Esophagus muscularis mucosa (tissue), 4 donors: ENCODE measurements around the gene MARK2. TPM values are rescaled to one million over a fixed set of nuclear protein-coding genes. Genes with fewer than 3 reads are reported as not detected.

Source experiments
- DNase-seq: peaks from one replicate; pipeline ENCODE4 v3.0.0-alpha.2; 2017; ENCODE audit errors: extremely low spot score
- H3K27ac ChIP-seq, 4 donors: fragments of 200-600 bp; sonication (generic); replicated peaks in 1 of 4; 1 replicate in 3 of 4; 2 replicates in 1 of 4; pipeline ENCODE4 v1.5.1; 2016 to 2019; ENCODE audit warnings: mild to moderate bottlenecking in 1 of 4
- H3K27me3 ChIP-seq, 4 donors: fragments of 200-600 bp; sonication (generic); one replicate each; pipeline versions ENCODE4 v1.5.1 to v1.6.0; 2016 to 2019
- H3K36me3 ChIP-seq, 4 donors: fragments of 200-600 bp; sonication (generic); one replicate each; pipeline ENCODE4 v1.5.1; 2016 to 2019
- H3K4me1 ChIP-seq, 4 donors: fragments of 200-600 bp; sonication (generic); one replicate each; pipeline ENCODE4 v1.5.1; 2016 to 2019
- H3K4me3 ChIP-seq, 4 donors: fragments of 200-600 bp; sonication (generic); 1 replicate in 2 of 4; 2 replicates in 2 of 4; pipeline ENCODE4 v1.5.1; 2016 to 2019; ENCODE audit warnings: mild to moderate bottlenecking in 4 of 4, moderate library complexity in 1 of 4
- H3K9me3 ChIP-seq, 4 donors: fragments of 200-600 bp; sonication (generic); 1 replicate in 3 of 4; 2 replicates in 1 of 4; pipeline ENCODE4 v1.5.1; 2016 to 2019
- CTCF ChIP-seq, 3 experiments: fragments of 200-600 bp in 2 of 3; fragments of 450-650 bp in 1 of 3; sonication (generic) in 2 of 3; IDR thresholded peaks; one replicate each; pipeline ENCODE4 v1.5.1; 2017 to 2019; ENCODE audit warnings: antibody characterized with exemption in 3 of 3, mild to moderate bottlenecking in 2 of 3, moderate library complexity in 1 of 3
- EP300 ChIP-seq: sonication (generic); formaldehyde crosslinking; IDR thresholded peaks from one replicate; pipeline ENCODE4 v1.6.1; 2017; ENCODE audit warnings: antibody characterized with exemption
- POLR2A ChIP-seq: fragments of 450-650 bp; IDR thresholded peaks from one replicate; pipeline ENCODE4 v1.6.1; 2017; ENCODE audit warnings: antibody characterized with exemption, moderate library complexity, mild to moderate bottlenecking, low read depth
- POLR2AphosphoS5 ChIP-seq, 2 donors: sonication (generic); formaldehyde crosslinking; IDR thresholded peaks; one replicate each; pipeline ENCODE4 v1.6.1; 2017; ENCODE audit warnings: antibody characterized with exemption in 2 of 2
- WGBS: methylation state at CpG from one replicate; pipeline ENCODE4 v1.1.5; 2018; 5-methylcytosine and 5-hydroxymethylcytosine counted together
- intact Hi-C: fragments of 100-400 bp; cut with DNase I; formaldehyde crosslinking; loops from one replicate; pipeline ENCODE4 v1.15.1; 2023
- total RNA-seq, 4 donors: library from RNA; depleted of rRNA; stranded (reverse); fragments of >200 nt; gene quantifications; one replicate each; pipeline versions ENCODE4 v1.1.0 to v1.2.1, GENCODE V29; 2016

MARK2 gene
- 10 to 100 TPM; 21.5 to 38.1 (median 30.6) TPM for total RNA-seq

GRCh38 chr11:63838678-63839507 is at the start of gene MARK2:
Gene MARK2 (plus strand): TSS chr11:63839110. CDS start chr11:63839507, 397 bp downstream.
- H3K36me3 ChIP-seq = peaks cover 0 to 12% (median 6%) of the 10 kb centered on the region in 4 donors
- peaks cover 44 to 63% (median 58%) of the 10 kb centered on the region in 4 donors for H3K4me1 ChIP-seq
- intact Hi-C loops = loop anchor here (2.0 to 5.0 kb wide), 2 partner anchors 34 to 313 kb away; no protein-coding TSS in a partner anchor
- no peaks in the 10 kb centered on the region for H3K9me3 ChIP-seq
- WGBS = under 1% methylated on average over 41 of the region's 100 CpGs
- peak; percentile 100 for DNase-seq
- TF ChIP-seq POLR2AphosphoS5 (IDR thresholded peaks at IDR 0.05) = peak; percentile 76 to 78
- TF ChIP-seq CTCF (IDR thresholded peaks at IDR 0.05) = peak in 1 of 3 experiments; percentile 5
- no peak for TF ChIP-seq POLR2A
- no peak for TF ChIP-seq EP300
- H3K4me3 ChIP-seq = peak within 1 kb of the TSS; percentile 89 to 96 (median 92)
- H3K27me3 ChIP-seq = no peaks in the 10 kb centered on the region
- peak within 1 kb of the TSS; percentile 89 to 90 (median 90) for H3K27ac ChIP-seq

DNA sequence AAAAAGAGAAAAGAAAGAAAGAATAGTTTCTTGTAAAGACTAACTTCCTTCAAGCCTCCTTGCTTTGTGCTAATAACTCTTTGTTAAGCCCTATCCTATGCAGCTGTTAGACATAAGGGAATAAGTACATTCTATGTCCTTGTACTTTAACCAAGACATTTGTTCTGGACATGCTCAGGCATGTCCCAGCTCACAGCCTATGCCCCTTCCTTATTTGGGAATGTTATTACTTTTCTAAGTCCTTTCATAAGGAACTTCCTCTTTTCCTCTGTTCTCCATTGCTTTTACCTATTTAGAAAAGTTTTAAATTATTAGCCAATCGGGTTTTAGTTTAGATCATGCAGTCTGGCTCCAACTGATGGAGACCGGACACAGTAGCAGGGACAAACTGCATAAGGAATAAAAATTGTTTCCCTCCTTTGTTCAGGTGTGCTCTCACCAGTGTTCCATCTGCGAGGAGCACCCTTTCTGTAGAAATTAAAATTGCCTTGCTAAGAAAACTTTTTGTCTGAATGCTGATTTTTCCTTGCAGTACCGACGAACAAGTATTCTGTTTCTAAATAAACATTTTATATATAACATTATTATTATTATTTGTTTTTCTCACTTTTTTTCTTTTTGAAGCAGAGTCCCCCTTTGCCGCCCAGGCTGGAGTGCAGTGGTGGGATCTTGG is 47.3 kb upstream of the MARK2 start:
- DNase-seq = no peak
- Histone ChIP-seq H3K27me3 (no peaks in the 10 kb centered on the region), H3K4me1 (no peaks in the 10 kb centered on the region), H3K27ac (no peak overlapping the region), H3K9me3 (peaks cover 0 to 17% (median 13%) of the 10 kb centered on the region in 4 donors), H3K36me3 (no peaks in the 10 kb centered on the region), H3K4me3 (no peak overlapping the region)
- TF ChIP-seq CTCF (IDR thresholded peaks at IDR 0.05) (no peak), POLR2A (no peak), POLR2AphosphoS5 (IDR thresholded peaks at IDR 0.05) (no peak), EP300 (no peak)
- WGBS = 93% methylated on average over 6 of the region's 6 CpGs
- intact Hi-C loops = no loop called here

DNA sequence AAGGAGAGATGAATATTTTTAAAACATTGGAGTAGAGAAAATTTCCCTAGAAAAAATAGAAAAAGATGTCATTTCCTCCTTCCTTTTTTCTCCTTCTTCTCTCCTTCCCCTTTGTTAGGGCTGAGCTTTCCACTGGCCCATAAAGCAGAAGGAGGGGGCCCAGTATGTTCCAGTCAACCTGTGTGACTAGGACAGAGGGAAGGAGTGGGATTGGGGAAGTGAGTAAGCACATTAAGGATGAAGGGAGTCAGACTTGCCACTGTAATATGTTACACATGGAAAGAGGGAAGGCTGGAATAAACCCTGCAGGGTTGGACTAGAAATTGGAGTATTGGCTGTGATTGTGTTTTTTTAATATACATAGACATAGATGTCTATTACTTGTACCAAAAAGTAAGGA is 45.7 kb upstream of the MARK2 start:
- Histone ChIP-seq H3K36me3 (no peaks in the 10 kb centered on the region), H3K27ac (no peak overlapping the region), H3K27me3 (no peaks in the 10 kb centered on the region), H3K4me1 (no peaks in the 10 kb centered on the region), H3K9me3 (peaks cover 0 to 17% (median 13%) of the 10 kb centered on the region in 4 donors), H3K4me3 (no peak overlapping the region)
- intact Hi-C loops = no loop called here
- no peak for TF ChIP-seq EP300
- no peak for TF ChIP-seq POLR2AphosphoS5 (IDR thresholded peaks at IDR 0.05)
- no peak for TF ChIP-seq CTCF (IDR thresholded peaks at IDR 0.05)
- TF ChIP-seq POLR2A = no peak
- no peak for DNase-seq

DNA sequence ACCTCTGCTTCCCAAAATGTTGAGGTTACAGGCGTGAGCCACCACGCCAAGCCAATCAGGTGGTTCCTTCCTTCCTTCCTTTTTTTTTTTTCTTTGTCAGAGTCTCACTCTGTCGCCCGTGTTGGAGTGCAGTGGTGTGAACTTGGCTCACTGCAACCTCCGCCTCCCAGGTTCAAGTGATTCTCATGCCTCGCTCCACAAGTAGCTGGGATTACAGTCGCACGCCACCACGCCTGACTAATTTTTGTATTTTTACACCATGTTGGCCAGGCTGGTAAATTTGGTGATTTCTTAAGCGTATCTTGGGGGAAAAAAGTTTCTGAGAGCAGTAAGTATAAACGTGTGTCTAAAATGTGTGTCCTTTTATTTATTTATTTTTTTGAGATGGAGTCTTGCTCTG is 43.8 kb upstream of the MARK2 start:
- DNase-seq = no peak
- no peaks in the 10 kb centered on the region for H3K36me3 ChIP-seq
- WGBS = 85% methylated on average over 11 of the region's 11 CpGs

More for the DNA sequence above, 43.8 kb upstream of the MARK2 start:
- intact Hi-C loops = no loop called here
- Histone ChIP-seq H3K4me1 (no peaks in the 10 kb centered on the region), H3K27ac (no peak overlapping the region), H3K4me3 (no peak overlapping the region), H3K27me3 (no peaks in the 10 kb centered on the region), H3K9me3 (peaks cover 0 to 17% (median 13%) of the 10 kb centered on the region in 4 donors)
- TF ChIP-seq POLR2AphosphoS5 (IDR thresholded peaks at IDR 0.05) (no peak), EP300 (no peak), CTCF (IDR thresholded peaks at IDR 0.05) (no peak), POLR2A (no peak)
